MM.1S (cell line): Measurements from ENCODE around the gene FOXRED2.
A peak's percentile ranks its signal among the peaks of the same experiment; 100 is the strongest.

Experiments
- DNase-seq: peaks from one replicate; pipeline ENCODE4 v3.0.0-alpha.2; 2015
- H2AFZ ChIP-seq: fragments of 300-600 bp; sonication (generic); 2 replicates; pipeline ENCODE4 v1.6.0; 2016; ENCODE audit warnings: antibody characterized with exemption, low read length
- H3F3A ChIP-seq: fragments of 300-600 bp; sonication (generic); 2 replicates; pipeline ENCODE4 v1.6.1; 2016; ENCODE audit warnings: mild to moderate bottlenecking, antibody characterized with exemption, low read length, moderate library complexity, mixed read lengths; ENCODE audit not compliant: insufficient read depth
- H3K27ac ChIP-seq: fragments of 300-600 bp; sonication (generic); 2 replicates; pipeline ENCODE4 v1.5.1; 2016; ENCODE audit warnings: mild to moderate bottlenecking, low read length
- H3K27me3 ChIP-seq: fragments of 300-600 bp; sonication (generic); replicated peaks from 2 replicates; pipeline ENCODE4 v1.6.0; 2016; ENCODE audit warnings: low read length; ENCODE audit not compliant: insufficient read depth
- H3K36me3 ChIP-seq: fragments of 300-600 bp; sonication (generic); replicated peaks from 2 replicates; pipeline ENCODE4 v1.6.1; 2016; ENCODE audit warnings: mild to moderate bottlenecking, low read length, mixed read lengths; ENCODE audit not compliant: insufficient read depth
- H3K4me1 ChIP-seq: fragments of 300-600 bp; sonication (generic); 2 replicates; pipeline ENCODE4 v1.6.1; 2016; ENCODE audit warnings: low read length, mixed read lengths
- H3K4me2 ChIP-seq: fragments of 300-600 bp; sonication (generic); 2 replicates; pipeline ENCODE4 v1.6.0; 2016; ENCODE audit warnings: low read depth, low read length
- H3K4me3 ChIP-seq: fragments of 300-600 bp; sonication (generic); 2 replicates; pipeline ENCODE4 v1.5.1; 2016; ENCODE audit warnings: low read length, mixed read lengths
- H3K79me2 ChIP-seq: fragments of 300-600 bp; sonication (generic); 2 replicates; pipeline ENCODE4 v1.6.1; 2016; ENCODE audit warnings: mixed run types, low read length, mixed read lengths
- H3K9ac ChIP-seq: fragments of 300-600 bp; sonication (generic); 2 replicates; pipeline ENCODE4 v1.6.1; 2016; ENCODE audit warnings: low read length, mixed read lengths
- H3K9me2 ChIP-seq: fragments of 300-600 bp; sonication (generic); replicated peaks from 2 replicates; pipeline ENCODE4 v1.6.1; 2016; ENCODE audit warnings: mild to moderate bottlenecking, low read length, mixed read lengths; ENCODE audit not compliant: insufficient read depth
- H3K9me3 ChIP-seq: fragments of 300-600 bp; sonication (generic); replicated peaks from 2 replicates; pipeline ENCODE4 v1.6.1; 2016; ENCODE audit warnings: mild to moderate bottlenecking, low read length, mixed read lengths; ENCODE audit not compliant: insufficient read depth
- H4K20me1 ChIP-seq: fragments of 300-600 bp; sonication (generic); 2 replicates; pipeline ENCODE4 v1.6.1; 2016; ENCODE audit warnings: mild to moderate bottlenecking, low read length, moderate library complexity, mixed read lengths; ENCODE audit not compliant: insufficient read depth
- CTCF ChIP-seq: fragments of 300-600 bp; sonication (generic); IDR thresholded peaks from 2 replicates; pipeline ENCODE4 v1.5.1; 2016; ENCODE audit warnings: antibody characterized with exemption, low read length, mixed read lengths
- EZH2 ChIP-seq: fragments of 300-600 bp; sonication (generic); optimal IDR thresholded peaks from 2 replicates; pipeline ENCODE3; 2017; ENCODE audit warnings: low read depth, mild to moderate bottlenecking, antibody characterized with exemption, low read length, mixed read lengths
- EZH2phosphoT487 ChIP-seq: fragments of 300-600 bp; sonication (generic); IDR thresholded peaks from 2 replicates; pipeline ENCODE4 v1.6.1; 2018; ENCODE audit warnings: antibody characterized with exemption, low read length

The FOXRED2 gene

GRCh38 chr22:36471341-36471821 is 35.5 kb downstream of the FOXRED2 start:
- no peak overlapping the region for H3K9ac ChIP-seq
- no peak overlapping the region for H3K4me2 ChIP-seq
- TF ChIP-seq EZH2phosphoT487 (no peak), EZH2 (no peak), CTCF (no peak)

GRCh38 chr22:36470994-36471331 is 35.9 kb downstream of the FOXRED2 start:
- H3K27ac ChIP-seq: no peak overlapping the region
- H3K9ac ChIP-seq: no peak overlapping the region
- H3K4me2 ChIP-seq: no peak overlapping the region
- H2AFZ ChIP-seq: no peak overlapping the region
- no peak for DNase-seq
- TF ChIP-seq EZH2 (no peak), CTCF (no peak), EZH2phosphoT487 (no peak)
- H3K79me2 ChIP-seq: peaks cover 14% of the 10 kb centered on the region
- peaks cover 34% of the 10 kb centered on the region for H3K4me1 ChIP-seq
- 0 out of 2 replicates have a peak, but pooled peaks cover 1% of the 10 kb centered on the region for H3K36me3 ChIP-seq
- H3K27me3 ChIP-seq: no peaks in the 10 kb centered on the region
- H3K9me3 ChIP-seq: no peaks in the 10 kb centered on the region
- H4K20me1 ChIP-seq: no peaks in the 10 kb centered on the region
- H3K4me3 ChIP-seq: no peak overlapping the region
- no peaks in the 10 kb centered on the region for H3K9me2 ChIP-seq
- H3F3A ChIP-seq: 0 out of 2 replicates have a peak, but pooled peaks cover 4% of the 10 kb centered on the region

More at GRCh38 chr22:36471341-36471821, 35.5 kb downstream of the FOXRED2 start:
- Histone ChIP-seq H3K36me3 (0 out of 2 replicates have a peak, but pooled peaks cover 2% of the 10 kb centered on the region), H2AFZ (no peak overlapping the region), H3K9me2 (no peaks in the 10 kb centered on the region), H3K27me3 (no peaks in the 10 kb centered on the region), H3K9me3 (no peaks in the 10 kb centered on the region), H3K4me3 (no peak overlapping the region), H4K20me1 (no peaks in the 10 kb centered on the region), H3K27ac (no peak overlapping the region), H3K79me2 (peaks cover 14% of the 10 kb centered on the region), H3K4me1 (peaks cover 33% of the 10 kb centered on the region), H3F3A (0 out of 2 replicates have a peak, but pooled peaks cover 4% of the 10 kb centered on the region)
- DNase-seq: no peak

- DNase-seq: peak; percentile 83
- Histone ChIP-seq H4K20me1 (no peaks in the 10 kb centered on the region), H3K4me3 (no peak overlapping the region), H3K27ac (no peak overlapping the region), H3K79me2 (peaks cover 14% of the 10 kb centered on the region), H3K4me1 (peaks cover 34% of the 10 kb centered on the region), H3K9me3 (no peaks in the 10 kb centered on the region), H3F3A (0 out of 2 replicates have a peak, but pooled peaks cover 4% of the 10 kb centered on the region), H3K4me2 (peak overlapping the region; percentile 9; the same call in 1 of the 2 replicates), H3K36me3 (no peaks in the 10 kb centered on the region), H3K27me3 (no peaks in the 10 kb centered on the region), H3K9me2 (no peaks in the 10 kb centered on the region), H2AFZ (no peak overlapping the region), H3K9ac (no peak overlapping the region)
- TF ChIP-seq EZH2: no peak
- TF ChIP-seq EZH2phosphoT487: no peak
- peak; percentile 96 for TF ChIP-seq CTCF
These were observed 36.5 kb downstream of the FOXRED2 start for GRCh38 chr22:36470162-36470993.
